CD4-positive, alpha-beta T cell treated with Interleukin-17A for 4 hours (primary cell): ENCODE measurements around the gene BCR.
"Not testable (repeated sequence)": the region's sequence is repeated elsewhere in the genome, so short reads cannot be mapped to it uniquely, and the experiment has no call there.

ENCODE experiments used
- DNase-seq: peaks from one replicate; pipeline ENCODE4 v3.0.0-alpha.2; 2020; ENCODE audit warnings: mixed read lengths

BCR gene

DNA sequence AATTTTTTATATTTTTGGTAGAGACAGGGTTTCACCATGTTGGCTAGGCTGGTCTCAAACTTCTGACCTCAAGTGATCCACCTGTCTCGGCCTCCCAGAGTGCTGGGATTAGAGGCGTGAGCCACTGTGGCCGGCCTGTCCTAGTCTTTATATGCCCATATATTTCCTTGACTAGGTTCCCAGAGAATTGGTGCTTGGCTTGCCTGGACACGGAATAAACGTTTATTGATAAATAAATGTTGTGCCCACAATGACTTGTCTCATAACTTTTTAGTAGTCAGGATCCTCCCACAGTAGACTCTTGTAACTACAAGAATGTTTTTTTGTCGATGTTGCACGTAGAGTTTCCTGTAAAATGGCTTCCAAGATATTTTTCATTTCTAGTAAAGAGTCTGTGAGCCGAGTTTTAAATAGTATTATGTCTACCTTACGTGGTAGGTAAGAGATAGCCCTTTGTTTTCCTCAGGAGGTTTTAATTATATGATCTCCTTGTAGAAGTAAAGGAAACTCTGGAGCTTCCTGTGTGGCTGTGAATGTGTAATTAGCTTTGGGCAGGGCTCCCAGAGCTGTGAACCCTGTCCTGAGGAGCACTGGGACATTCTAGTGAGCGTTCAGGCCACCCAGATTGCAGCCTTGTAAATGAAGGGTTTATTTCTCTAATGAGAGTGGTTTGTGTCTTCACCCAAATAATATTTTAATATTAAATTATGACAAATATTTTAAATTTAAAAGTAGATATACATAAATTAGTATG lies 161.8 kb downstream of the BCR start:
- DNase-seq: not testable (repeated sequence)

DNA sequence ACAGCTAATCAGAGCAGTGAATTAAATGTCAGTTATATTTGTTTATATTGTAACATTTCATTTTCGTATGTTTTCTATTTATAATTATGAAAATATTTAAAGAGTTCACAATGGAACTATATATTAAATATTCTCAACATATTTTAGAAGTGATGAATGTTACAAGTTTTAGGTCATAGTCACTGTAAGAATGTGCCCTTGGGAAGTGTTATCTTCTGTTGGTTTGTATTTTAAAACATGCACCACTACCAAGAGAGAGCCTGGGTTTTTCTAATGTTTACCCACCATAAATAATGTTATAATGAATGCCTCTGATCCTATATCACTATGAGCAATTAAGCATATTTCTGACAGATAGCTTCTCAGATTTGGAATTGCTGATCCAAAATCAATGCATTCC lies 171.0 kb downstream of the BCR start:
- no peak for DNase-seq

DNA sequence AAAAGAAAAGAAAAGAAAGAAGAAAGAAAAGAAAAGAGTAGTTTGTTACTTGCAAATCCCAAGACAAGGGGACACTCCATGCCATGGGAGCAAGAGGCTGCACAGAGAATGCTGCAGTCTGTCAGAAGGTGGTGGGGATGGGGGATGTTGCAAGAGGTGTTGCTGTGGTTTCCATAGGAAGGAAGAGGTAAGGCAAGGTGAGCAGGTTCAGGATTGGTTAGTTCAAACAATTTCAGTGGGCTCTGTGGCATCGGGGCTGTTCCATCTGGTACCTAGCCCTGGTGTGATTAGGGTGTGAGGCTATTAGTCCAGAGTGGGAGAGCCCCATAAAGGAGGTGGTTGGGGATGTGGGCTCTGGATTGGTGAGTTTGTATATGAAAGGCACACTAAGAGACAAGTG lies 172.7 kb downstream of the BCR start:
- DNase-seq: no peak

DNA sequence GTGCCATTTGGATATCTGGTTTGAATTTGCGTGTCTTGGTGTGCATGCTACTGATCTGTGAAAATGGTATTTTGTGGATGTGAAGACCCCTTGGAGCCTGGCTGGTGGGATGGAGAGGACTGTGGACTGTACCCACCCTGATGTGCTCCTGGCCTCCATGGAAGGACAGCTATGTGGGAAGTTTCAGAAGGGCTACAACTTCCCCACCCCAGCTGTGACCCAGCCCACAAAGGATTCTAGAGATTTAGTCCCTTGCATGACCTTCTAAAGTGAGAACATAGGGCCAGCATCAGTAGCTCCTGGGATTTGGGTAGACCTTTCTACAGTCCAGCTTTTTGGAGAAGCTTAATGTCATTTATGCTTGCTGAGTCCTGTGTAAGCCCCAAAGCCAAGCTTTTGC lies 173.4 kb downstream of the BCR start:
- DNase-seq: no peak

DNA sequence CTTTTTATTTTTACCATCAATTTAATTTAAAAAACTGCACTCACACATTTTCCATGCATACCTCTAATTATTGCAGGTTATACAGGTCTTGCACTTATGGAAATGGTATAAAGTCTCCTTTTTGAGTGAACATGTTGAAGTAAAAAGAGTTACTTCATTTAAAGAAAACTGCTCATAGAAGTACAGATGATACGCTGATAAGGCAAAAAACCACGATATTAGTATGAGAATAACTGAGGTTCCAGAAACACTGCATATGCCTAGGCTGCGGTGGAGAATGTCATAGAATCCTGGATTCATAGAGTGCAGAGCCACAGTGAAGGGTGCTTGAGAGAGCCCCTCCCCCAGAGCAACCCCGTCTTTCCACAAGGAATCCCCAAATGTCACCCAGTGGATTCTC lies 175.8 kb downstream of the BCR start:
- DNase-seq: no peak

DNA sequence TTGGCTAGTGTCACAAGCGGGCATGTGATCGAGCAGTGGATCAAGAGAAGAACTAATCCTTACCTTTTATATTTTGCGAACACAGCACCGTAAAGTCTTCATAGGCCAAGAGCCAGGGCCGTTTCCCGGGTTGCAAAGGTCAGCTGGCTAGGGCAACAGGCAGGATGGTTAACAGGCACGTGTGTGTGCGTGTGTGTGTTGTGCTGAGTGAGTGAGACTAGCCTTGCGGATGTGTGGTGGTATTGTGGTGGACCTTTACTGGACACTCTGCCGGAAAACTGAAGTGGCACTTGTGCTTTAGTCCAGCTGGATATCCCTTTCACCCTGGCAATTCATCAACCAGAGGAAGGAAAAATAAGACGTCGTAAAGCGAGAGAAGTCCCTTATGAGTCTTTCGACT lies 176.7 kb downstream of the BCR start:
- no peak for DNase-seq

DNA sequence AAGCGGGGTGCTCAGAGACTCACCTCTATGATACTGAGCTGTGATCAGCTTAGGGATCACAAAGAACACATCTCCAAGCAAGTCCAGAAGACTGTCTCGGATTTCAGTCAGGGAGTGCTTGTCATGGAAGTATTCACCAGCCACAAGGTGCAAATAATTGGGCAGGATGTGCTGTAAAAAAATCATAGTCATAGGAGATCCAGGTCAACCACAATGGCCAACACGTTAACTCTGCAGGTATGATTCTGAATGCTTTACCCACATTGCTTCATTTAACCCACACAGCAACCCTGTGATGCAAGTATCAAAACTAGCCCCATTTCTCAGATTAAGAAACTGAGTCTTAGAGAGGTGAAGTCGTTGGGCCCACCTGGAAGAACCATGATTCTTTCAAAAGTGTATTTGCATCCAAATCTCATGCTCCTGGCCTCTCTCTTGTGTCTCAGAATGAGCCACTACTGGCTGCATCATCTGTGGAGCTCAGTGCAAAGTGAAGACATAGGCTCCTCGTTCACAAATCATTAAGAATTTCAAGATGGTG lies 179.3 kb downstream of the BCR start:
- DNase-seq: no peak

DNA sequence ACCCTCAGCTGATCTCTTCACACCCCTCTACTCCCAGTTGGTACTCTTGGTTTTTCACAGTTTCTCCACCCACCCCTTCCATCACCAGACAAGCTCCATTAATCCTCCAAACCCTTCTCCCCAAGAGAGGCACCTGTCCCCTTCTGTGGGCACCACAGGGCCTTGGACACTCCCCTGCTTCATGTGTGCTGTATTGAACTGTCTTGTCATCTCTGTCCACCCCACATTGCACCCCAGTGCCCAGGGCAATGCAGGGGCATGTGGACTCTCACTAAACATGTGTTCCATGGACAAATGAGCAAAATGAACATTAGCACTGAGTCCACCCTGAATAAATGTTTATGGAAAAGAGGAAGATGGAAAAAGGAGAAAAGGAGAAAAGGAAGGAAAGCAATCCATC lies 181.4 kb downstream of the BCR start:
- no peak for DNase-seq

DNA sequence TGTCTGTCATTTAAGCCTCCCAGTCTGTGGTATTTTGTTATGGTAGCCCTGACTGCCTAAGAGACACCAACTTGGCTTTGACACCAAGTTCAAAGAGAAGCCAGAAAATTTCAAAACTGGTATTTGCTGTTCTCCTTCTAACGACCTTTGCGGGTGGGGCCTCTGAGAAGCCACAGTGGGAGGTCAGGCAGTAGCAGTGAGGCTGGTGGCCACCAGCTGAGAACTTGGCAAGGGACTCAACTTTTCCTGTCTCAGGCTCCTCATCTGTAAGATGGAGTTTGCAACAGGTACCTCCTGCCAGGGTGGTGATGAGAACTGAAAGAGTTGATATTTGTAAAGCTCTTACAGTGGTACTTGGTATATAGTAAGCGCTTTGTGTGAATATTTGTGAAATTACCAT lies 183.4 kb downstream of the BCR start:
- DNase-seq: no peak

DNA sequence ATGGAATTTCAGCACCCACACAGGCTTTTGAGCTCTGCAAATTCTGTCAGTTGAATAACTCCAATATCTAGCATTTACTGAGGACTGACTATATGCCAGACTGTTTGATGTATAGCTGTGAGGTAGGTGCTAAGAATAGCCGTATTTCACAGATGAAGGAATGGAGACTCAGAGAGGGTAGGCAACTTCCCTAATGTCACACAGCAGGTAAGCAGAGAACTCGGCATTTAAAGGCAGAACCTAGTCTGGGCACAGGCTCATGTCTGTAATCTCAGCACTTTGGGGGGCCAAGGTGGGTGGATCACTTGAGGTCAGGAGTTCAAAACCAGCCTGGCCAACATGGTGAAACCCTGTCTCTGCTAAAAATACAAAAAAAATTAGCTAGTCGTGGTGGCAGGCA lies 184.1 kb downstream of the BCR start:
- no peak for DNase-seq

DNA sequence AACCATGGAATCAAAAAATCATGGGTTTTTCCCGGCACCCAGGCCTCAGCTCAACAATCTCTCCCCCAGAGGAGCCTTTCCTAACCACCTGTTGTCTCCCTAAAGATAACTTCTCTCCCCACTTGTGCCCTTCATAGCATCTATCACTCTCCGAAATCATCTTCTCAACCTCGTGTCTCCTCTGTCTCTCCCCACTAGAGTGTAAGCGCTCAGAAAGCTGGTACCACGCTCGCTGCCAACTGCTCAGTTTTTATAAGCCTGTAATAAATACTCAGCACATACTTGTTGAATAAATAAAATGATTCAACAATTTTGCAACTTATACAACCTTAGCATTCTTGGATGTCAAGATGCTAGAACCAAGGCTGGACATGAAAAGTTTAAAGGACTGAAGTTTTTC lies 185.2 kb downstream of the BCR start:
- no peak for DNase-seq

DNA sequence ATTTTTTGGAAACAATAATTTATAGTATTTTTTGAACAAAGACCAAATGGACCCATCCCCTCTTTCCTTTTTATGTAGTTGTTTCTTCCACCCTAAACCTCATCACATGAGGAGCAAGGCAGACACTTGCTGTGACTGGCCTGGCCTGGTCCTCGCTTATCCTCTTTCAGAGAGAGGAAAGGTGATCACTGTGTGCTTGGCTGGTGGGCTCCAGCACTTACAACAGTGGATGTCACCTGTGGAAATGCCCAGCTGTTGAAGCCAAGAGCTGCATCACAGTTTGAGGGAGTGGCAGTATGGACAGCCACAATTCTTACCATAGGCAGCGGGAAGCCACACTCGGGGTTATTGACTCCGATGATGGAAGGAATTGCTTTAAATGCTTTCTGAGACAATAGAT lies 185.7 kb downstream of the BCR start:
- DNase-seq: no peak

DNA sequence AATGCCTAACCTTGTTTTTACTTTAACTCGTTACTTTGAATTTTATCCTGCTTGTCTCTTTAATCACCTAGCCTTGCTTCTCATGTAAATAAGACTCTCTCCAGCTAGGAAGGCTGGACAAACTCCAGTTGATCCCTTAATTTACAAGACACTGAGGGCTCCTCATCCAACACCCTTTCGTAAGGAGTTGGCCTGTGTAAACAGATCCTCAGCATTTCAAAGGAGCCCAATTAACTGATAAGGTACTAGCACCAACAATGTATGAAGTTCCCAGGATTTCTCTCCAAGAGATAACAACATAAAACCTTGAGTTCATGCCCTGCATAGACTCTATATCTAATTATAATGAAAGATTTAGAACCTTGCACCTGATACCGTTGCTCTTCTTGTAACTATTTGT lies 186.9 kb downstream of the BCR start:
- DNase-seq: not testable (repeated sequence)
